HUES6 (cell line): ENCODE measurements around the gene LIMK1.

Experiments used
- H3K27ac ChIP-seq: 2 replicates; pipeline ENCODE4 v1.7.0; 2013; ENCODE audit warnings: low read depth, mild to moderate bottlenecking, low read length, inconsistent platforms
- H3K27me3 ChIP-seq: 2 replicates; pipeline ENCODE4 v1.6.1; 2013; ENCODE audit warnings: low read length; ENCODE audit not compliant: control insufficient read depth, insufficient read depth
- H3K36me3 ChIP-seq: 2 replicates; pipeline ENCODE4 v1.6.1; 2013; ENCODE audit warnings: low read length; ENCODE audit not compliant: control insufficient read depth, insufficient read depth
- H3K4me1 ChIP-seq: 2 replicates; pipeline ENCODE4 v1.6.1; 2013; ENCODE audit warnings: low read length; ENCODE audit not compliant: control insufficient read depth, insufficient read depth
- H3K4me3 ChIP-seq: 2 replicates; pipeline ENCODE4 v1.5.1; 2013; ENCODE audit warnings: low read depth, low read length
- H3K9ac ChIP-seq: one replicate; pipeline ENCODE4 v1.6.1; 2013; ENCODE audit warnings: mild to moderate bottlenecking, low read length
- H3K9me3 ChIP-seq: 2 replicates; pipeline ENCODE4 v1.6.1; 2013; ENCODE audit warnings: low read depth, low read length; ENCODE audit not compliant: control insufficient read depth, insufficient read depth

The LIMK1 gene

DNA sequence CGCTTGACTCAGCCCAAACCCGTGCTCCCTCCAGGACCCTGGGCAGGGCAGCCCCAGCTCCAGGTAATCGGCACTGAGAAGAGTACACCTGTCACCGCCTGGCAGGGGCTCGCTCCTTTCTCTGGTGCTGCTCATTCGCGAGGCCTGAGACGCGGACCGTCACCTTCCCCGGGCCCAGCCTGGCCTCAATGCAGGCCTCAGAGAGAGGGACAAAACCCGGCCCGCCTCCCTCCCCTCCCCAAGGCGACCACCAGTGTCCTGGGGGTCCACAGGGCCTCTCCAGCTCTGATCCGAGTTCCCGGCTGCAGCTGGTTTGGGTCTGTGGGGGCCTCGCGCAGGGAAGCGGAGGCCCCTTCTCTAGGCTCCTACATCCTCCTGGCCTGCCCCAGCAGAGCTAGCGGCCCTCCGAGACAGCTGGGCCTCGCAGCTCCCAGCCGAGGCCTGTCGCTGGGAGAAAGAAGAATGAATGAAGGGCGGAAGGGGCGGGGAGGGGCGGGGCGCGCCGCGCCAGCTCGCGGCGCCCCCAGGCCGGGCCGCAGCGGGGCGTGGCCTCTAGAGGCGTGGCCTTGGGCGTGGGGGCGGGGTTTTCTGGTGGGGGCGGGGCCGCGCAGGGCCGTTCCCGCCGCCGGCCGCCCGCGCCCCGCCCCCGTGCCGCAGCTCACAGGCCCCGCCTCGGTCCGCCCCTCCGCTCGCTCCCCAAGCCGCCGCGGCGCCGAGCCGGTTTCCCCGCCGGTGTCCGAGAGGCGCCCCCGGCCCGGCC is at the start of gene LIMK1:
LIMK1 (plus strand) TSS at position 688 of the 760 bp plus-strand sequence. CDS start 187 bp downstream, outside the sequence.
- Histone ChIP-seq H3K36me3 (peaks cover 23% of the 10 kb centered on the region), H3K27ac (peak within 1 kb of the TSS; percentile 73; the same call in 1 of the 2 replicates), H3K9me3 (no peaks in the 10 kb centered on the region), H3K4me1 (peaks cover 22% of the 10 kb centered on the region), H3K9ac (peak within 1 kb of the TSS; percentile 76), H3K27me3 (no peaks in the 10 kb centered on the region), H3K4me3 (peak within 1 kb of the TSS; percentile 70)

GRCh38 chr7:74037609-74038008 is 46.0 kb upstream of the LIMK1 start:
- peaks cover 14% of the 10 kb centered on the region; the same call in 1 of the 2 replicates for H3K4me1 ChIP-seq
- no peaks in the 10 kb centered on the region for H3K27me3 ChIP-seq

DNA sequence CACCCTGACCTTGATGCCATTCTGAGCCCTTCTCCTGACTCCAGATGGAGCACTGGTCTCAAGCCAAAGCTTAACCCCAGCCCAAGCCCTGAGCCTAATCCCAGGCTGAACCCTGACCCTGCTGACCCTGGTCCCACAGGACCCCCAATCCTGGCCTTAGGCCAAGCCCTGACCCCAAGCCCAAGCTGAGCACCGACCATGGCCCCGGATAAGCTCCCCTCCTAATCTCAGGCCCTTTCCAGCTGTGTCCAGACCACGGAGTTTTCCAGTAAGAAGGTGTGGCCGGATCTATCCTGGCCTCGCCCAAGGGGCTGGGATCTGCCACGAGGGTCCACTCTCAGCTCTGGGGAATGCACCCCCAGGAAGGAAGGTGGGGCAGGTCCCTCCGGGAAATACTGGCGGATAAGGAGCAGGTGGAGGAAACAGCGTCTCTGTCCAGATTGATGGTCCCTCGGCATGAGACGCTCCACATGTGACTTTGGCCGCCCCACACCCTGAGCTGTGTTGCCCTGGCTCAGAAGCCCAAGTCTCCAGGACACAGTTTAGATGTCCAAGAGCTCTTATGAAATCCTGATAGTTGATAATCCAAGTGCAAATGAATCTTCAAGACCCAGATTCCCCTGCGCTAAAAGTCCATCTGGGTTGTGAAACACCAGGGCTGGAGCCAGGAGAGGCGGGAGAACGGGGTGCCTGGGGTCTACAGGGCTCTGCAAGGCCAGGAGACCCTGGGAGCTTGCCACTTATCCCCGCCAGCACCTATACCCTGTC is 45.2 kb upstream of the LIMK1 start:
- H3K4me1 ChIP-seq: peaks cover 19% of the 10 kb centered on the region
- no peaks in the 10 kb centered on the region for H3K36me3 ChIP-seq
- H3K4me3 ChIP-seq: no peak overlapping the region
- no peak overlapping the region for H3K9ac ChIP-seq
- no peaks in the 10 kb centered on the region for H3K27me3 ChIP-seq
- H3K27ac ChIP-seq: no peak overlapping the region
- H3K9me3 ChIP-seq: no peaks in the 10 kb centered on the region

More at GRCh38 chr7:74037609-74038008, 46.0 kb upstream of the LIMK1 start:
- Histone ChIP-seq H3K9ac (no peak overlapping the region), H3K36me3 (no peaks in the 10 kb centered on the region), H3K27ac (no peak overlapping the region), H3K9me3 (no peaks in the 10 kb centered on the region), H3K4me3 (no peak overlapping the region)

- Histone ChIP-seq H3K9me3 (no peaks in the 10 kb centered on the region), H3K9ac (no peak overlapping the region), H3K4me3 (no peak overlapping the region), H3K4me1 (peaks cover 21% of the 10 kb centered on the region), H3K27me3 (no peaks in the 10 kb centered on the region), H3K27ac (no peak overlapping the region), H3K36me3 (no peaks in the 10 kb centered on the region)
Observed at GRCh38 chr7:74039337-74039736, 44.3 kb upstream of the LIMK1 start.

GRCh38 chr7:74040101-74040790 is 43.4 kb upstream of the LIMK1 start:
- Histone ChIP-seq H3K36me3 (no peaks in the 10 kb centered on the region), H3K9ac (no peak overlapping the region), H3K9me3 (no peaks in the 10 kb centered on the region), H3K27ac (no peak overlapping the region), H3K4me1 (peaks cover 30% of the 10 kb centered on the region), H3K4me3 (no peak overlapping the region), H3K27me3 (no peaks in the 10 kb centered on the region)

DNA sequence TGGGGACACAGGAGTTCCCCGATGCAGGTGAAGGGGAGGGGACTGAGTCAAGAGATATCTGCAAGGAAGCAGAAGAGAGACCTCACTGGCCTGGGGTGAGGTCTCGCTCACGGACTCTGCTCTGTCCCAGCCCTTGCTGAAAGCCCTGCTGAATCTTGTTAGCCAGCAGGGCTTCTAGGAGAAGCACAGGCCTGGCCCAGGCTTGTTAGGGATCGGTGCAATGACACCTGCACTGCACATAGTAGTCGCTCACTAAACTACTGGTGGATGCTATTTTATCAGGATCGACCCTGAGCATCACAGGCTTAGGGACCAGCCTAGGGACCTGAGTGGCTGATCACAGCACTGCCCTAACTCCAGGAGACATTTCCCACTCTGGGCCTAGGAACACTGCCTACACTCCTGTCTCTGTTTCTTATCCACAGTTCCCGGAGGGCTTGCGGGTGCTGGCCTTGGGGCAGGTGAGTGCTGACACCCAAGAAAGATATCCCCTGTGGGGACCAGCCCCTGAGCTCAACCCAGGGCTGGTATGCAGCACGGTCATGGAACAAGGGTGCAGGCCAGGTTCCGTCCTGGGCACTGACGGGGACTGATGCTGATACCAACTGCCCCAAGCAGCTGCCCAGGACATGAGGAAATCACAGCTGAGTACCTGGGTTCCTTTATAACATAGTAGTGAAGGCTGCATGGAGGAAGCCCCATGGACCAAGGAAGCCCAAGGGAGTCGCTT is 42.6 kb upstream of the LIMK1 start:
- H3K4me1 ChIP-seq: peaks cover 30% of the 10 kb centered on the region
- H3K9ac ChIP-seq: no peak overlapping the region
- no peaks in the 10 kb centered on the region for H3K9me3 ChIP-seq
- no peaks in the 10 kb centered on the region for H3K27me3 ChIP-seq
- H3K36me3 ChIP-seq: no peaks in the 10 kb centered on the region
- H3K27ac ChIP-seq: no peak overlapping the region
- H3K4me3 ChIP-seq: no peak overlapping the region

- Histone ChIP-seq H3K9me3 (no peaks in the 10 kb centered on the region), H3K36me3 (no peaks in the 10 kb centered on the region), H3K4me1 (peaks cover 30% of the 10 kb centered on the region), H3K27me3 (no peaks in the 10 kb centered on the region), H3K4me3 (no peak overlapping the region; the same call in 1 of the 2 replicates), H3K27ac (peak overlapping the region; percentile 63; the same call in 1 of the 2 replicates), H3K9ac (peak overlapping the region; percentile 38)
Observed at GRCh38 chr7:74042746-74043522, 40.7 kb upstream of the LIMK1 start.

DNA sequence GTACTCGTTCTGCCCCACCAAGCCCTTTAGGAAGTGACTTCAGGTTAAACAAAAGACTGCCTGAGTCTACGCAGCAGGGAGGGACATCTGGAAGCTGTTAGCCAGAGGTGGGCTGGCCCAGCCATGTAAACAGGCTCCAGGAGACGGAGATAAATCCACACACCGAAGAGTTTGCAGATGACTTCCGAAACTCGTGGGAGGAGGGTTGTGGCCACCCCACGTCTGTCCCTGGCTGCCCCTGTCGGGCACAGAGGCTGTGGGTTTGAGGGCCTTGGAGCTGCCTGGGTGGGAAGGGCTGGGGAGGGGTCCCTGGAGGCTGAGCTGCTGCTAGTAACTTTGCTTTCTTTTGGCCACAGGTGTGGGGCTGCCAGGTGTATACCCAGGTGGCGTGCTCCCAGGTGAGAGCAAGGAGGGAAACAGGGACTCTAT is 40.1 kb upstream of the LIMK1 start:
- Histone ChIP-seq H3K4me1 (peaks cover 30% of the 10 kb centered on the region), H3K4me3 (no peak overlapping the region; the same call in 1 of the 2 replicates), H3K36me3 (no peaks in the 10 kb centered on the region), H3K9ac (no peak overlapping the region), H3K27ac (peak overlapping the region; percentile 63; the same call in 1 of the 2 replicates), H3K27me3 (no peaks in the 10 kb centered on the region), H3K9me3 (no peaks in the 10 kb centered on the region)

- H3K36me3 ChIP-seq: no peaks in the 10 kb centered on the region
- no peaks in the 10 kb centered on the region for H3K27me3 ChIP-seq
- no peak overlapping the region for H3K9ac ChIP-seq
- H3K4me1 ChIP-seq: peaks cover 30% of the 10 kb centered on the region
- H3K4me3 ChIP-seq: no peak overlapping the region
- H3K27ac ChIP-seq: no peak overlapping the region
- H3K9me3 ChIP-seq: no peaks in the 10 kb centered on the region
Observed at GRCh38 chr7:74044366-74045350, 38.9 kb upstream of the LIMK1 start.
